H7 (cell line): ENCODE measurements around the gene CXADR. TPM values are rescaled to one million over a fixed set of nuclear protein-coding genes. Genes with fewer than 3 reads are reported as not detected.
A peak's percentile ranks its signal among the peaks of the same experiment; 100 is the strongest.

ENCODE experiments used
- DNase-seq: peaks from one replicate; pipeline ENCODE4 v3.0.0; 2012
- H3K27me3 ChIP-seq: 2 replicates; pipeline ENCODE4 v1.6.0; 2011; ENCODE audit warnings: mild to moderate bottlenecking, low read length; ENCODE audit not compliant: control insufficient read depth, insufficient read depth
- H3K36me3 ChIP-seq: replicated peaks from 2 replicates; pipeline ENCODE4 v1.5.1; 2011; ENCODE audit warnings: low read length; ENCODE audit not compliant: control insufficient read depth, insufficient read depth
- H3K4me3 ChIP-seq: 2 replicates; pipeline ENCODE4 v1.5.1; 2011; ENCODE audit warnings: low read depth, mild to moderate bottlenecking, control low read depth, low read length, moderate library complexity; ENCODE audit not compliant: insufficient read depth
- total RNA-seq: library from RNA; depleted of rRNA; stranded (reverse); fragments of >200 nt; shearing (Covaris generic); gene quantifications from 2 replicates; pipeline ENCODE4 v1.2.3, GENCODE V29; 2014

CXADR gene
- total RNA-seq, 1 experiment from 2014 or later, result 96.2 TPM

DNA sequence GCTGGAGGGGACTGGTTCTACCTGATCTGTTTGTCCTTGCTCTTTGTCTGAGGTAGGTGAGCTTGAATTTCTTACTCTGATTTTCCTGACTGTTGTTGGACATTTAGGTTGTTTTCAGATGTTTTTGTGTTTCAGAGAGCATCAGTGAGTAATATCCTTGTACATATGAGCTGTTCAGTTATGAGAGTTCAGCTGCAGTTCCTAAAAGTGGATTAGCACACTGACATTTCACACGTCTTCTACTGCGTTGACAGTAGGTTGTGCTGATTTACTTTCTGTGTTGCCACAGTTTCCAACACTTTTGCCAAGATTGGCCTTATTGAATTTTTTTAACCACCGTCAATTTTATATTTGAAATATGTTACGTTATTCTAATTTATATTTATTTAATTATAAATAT is 27.7 kb downstream of the CXADR start:
- H3K4me3 ChIP-seq, result no peak overlapping the region
- no peaks in the 10 kb centered on the region for H3K27me3 ChIP-seq
- no peak for DNase-seq
- no peaks in the 10 kb centered on the region for H3K36me3 ChIP-seq

DNA sequence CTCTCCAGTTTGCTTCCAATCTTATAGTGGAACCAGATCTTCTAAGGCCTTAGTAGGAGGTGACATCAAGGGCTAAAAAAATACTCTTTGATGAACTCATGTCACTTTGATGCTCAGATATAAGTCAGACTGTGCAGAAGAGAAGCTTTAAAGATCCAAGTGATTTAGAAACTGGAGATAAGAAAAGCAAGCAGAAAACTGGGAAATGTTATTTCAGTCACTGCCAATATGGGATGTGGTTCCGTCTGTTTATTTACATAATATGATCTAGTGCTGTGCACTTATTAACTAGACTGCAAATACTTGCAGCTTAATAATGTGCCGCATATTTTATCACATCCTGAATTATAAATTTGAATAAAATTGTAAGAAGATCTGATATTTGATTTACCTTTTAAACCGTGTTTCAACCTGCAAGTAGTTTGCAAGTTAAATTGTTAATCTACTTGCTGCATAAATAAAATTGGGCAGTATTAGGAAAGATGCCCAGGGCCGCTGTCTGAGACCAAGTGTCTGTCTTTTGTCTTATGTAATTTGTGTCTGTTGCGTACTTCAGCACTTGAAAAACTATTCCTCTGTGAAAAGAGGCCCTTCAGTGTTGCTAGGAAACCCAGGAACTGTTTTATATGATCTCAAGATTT is 29.6 kb downstream of the CXADR start:
- no peak for DNase-seq
- Histone ChIP-seq H3K36me3 (peaks cover 4% of the 10 kb centered on the region; the same call in 1 of the 2 replicates), H3K27me3 (no peaks in the 10 kb centered on the region), H3K4me3 (no peak overlapping the region)

DNA sequence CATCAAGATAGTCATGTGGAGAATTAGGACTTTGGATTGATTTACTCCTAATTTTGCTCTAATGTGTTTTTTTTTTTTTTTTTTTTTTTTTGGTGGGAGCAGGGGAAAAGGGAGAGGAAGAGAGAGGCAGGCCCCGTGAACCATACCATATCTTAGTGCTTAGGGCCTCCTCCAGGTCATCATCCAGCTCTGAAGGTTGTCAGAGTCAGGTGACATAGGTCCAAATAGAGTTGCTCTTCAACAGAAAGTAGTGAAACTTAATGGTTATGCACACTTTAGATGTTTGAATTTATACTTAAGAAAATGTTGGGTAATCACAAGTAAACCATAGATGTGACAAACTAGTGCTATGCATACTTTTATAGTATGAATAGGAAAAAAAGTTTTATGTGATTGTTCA is 32.2 kb downstream of the CXADR start:
- H3K4me3 ChIP-seq, result no peak overlapping the region
- H3K27me3 ChIP-seq, result no peaks in the 10 kb centered on the region
- DNase-seq, result no peak
- H3K36me3 ChIP-seq, result peaks cover 13% of the 10 kb centered on the region

DNA sequence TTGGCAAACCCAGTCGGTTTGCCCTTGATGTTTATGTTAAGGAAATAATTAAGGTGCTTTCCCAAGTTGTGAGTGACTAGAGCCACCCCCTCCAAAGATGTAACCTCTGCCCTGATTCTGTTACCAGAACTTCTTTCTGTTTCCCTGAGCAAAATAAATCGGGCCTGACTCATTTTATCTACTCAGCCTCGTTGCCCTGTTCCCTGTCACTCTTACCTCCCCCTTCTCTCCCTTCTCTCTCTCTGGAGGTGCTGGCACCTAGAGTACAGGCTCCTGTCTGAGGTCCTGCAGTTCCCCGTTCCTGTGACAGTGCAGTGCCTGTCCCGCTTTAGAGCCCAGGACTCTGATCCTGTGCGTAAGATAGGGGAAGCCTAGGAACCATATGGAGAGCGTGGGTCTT is 35.4 kb downstream of the CXADR start:
- no peaks in the 10 kb centered on the region for H3K27me3 ChIP-seq
- H3K36me3 ChIP-seq, result peaks cover 16% of the 10 kb centered on the region
- H3K4me3 ChIP-seq, result no peak overlapping the region
- DNase-seq, result no peak

DNA sequence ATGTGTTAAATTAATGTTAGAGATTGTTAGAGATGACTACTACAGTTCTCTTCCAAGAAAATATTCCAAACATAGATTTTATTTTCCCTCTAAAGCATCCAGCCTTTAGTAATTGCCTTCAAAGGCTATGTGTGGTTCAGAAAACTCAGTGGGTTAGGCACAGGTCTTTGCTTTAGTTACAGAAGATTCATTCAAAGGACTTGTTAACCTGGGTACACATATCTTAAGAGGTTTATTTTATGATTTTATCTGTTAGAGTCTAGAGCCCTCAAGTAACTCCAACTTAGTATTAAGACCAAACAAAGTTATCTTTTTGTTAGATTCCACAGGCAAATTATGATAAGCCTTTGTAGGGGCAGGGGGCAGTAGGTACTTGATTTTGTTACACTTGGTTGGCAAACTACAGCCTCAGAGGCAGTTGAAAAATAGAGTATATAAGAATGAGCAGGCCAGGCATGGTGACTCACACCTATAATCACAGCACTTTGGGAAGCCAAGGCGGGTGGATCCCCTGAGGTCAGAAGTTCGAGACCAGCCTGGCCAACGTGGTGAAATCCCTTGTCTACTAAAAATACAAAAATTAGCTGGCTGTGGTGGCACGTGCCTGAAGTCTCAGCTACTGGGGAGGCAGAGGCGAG is 37.9 kb downstream of the CXADR start:
- H3K36me3 ChIP-seq, result peaks cover 18% of the 10 kb centered on the region

DNA sequence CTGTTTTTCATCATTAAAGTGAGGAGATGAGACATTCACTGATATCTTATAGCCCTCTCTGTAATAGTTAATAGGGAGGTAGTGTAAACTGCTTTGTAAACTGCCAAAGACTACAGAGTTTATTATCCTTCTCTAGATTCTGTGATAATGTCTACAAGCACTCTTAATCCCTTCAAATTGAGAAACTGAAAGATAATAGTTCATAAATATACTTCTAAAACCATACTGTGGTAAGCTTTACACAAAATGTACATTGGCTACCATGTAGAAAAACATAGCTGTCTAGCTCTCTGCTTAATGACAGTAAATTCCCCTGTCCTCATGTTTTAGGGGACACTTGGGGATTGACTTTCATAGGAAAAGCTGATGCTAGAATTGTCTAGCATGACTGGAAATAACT is 39.6 kb downstream of the CXADR start:
- H3K36me3 ChIP-seq, result peaks cover 14% of the 10 kb centered on the region
- no peak for DNase-seq
- H3K4me3 ChIP-seq, result no peak overlapping the region

More for the DNA sequence above, 37.9 kb downstream of the CXADR start:
- no peak for DNase-seq
- Histone ChIP-seq H3K4me3 (no peak overlapping the region), H3K27me3 (no peaks in the 10 kb centered on the region)

DNA sequence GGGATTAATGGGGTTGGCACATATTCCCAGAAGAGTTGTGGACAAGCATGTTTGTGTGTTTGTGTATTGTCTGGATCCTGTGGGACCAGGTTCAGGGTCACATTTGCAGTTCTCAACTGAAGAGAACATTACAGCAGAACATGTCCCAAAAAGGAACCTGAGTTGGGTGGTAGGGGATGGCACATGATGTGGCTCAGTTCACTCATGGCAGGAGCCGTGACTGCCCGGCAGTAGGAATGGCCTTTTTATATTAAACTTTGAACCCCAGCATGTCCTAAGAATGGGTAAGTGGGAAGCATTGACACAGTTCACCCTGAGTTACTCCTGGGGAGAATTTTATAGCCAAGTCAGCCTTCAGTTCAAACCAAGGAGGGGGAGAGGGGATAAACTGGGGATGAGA is 41.3 kb downstream of the CXADR start:
- H3K36me3 ChIP-seq, result peaks cover 13% of the 10 kb centered on the region
- peak; percentile 14 for DNase-seq
- H3K4me3 ChIP-seq, result no peak overlapping the region
- H3K27me3 ChIP-seq, result no peaks in the 10 kb centered on the region

More for the DNA sequence above, 39.6 kb downstream of the CXADR start:
- no peaks in the 10 kb centered on the region for H3K27me3 ChIP-seq

DNA sequence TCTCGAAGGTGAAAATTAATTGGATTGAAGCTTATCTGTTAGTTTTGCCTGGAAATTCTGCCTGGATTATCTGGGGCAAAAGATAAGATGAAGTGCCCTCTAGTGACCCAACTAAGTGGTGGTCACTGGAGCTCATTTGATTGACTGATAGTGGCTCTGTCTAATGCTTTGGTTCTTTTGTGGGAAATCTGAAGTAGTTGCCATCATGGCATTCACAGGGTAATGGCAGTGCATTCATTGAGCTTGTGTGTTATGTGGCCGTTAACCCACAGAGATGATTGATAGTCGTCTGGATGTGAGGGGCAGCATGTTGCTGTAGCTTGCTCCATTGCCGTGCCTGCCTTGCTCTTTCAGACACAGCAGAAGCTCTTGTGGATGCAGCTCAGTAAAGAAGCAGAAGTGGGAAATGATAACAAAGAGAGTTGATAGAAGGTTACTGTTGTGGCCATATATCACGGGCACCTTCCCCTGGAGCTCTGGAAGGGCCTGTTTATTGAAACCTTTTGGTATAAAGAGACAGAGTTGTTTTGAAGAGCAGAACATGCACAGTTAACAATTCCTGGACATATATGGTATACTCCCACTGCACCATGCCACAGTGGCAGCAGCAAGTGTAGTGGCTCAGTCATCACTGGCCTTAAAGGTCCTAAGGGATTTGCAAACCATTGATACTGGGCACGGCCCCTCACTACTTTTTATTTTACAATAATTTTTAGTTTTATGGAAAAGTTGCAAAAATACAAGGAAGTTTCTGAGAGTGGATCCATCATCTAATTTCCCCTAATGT is 42.0 kb downstream of the CXADR start:
- peak; percentile 26 for DNase-seq
- no peak overlapping the region for H3K4me3 ChIP-seq
- no peaks in the 10 kb centered on the region for H3K27me3 ChIP-seq
- H3K36me3 ChIP-seq, result peaks cover 14% of the 10 kb centered on the region

DNA sequence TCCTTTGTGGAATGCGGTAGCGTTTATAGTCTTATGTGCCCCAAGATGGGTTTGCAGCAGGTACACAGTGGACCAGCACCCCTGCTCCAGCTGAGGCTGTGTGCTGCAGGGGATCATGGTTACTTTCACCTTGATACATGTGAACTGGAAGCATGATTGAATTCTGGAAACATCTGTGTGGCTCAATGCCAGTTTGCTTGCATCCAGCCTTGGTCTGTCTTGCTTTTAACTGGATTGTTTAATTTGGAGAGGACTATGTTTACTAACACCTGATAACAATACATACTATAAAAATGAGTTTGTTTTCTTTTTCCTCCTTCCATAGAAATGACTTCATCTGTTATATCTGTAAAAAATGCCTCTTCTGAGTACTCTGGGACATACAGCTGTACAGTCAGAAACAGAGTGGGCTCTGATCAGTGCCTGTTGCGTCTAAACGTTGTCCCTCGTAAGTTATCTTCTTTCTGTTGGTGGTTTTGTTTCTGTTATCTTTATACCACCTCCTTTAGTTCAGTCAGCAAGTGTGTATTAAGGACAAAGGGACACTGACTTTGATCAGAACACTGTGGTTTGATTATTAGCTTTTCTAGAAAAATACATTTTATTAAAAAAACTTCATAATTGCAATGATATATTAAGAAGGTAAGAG is 47.7 kb downstream of the CXADR start:
- H3K27me3 ChIP-seq, result no peaks in the 10 kb centered on the region
- DNase-seq, result no peak
- no peak overlapping the region for H3K4me3 ChIP-seq

DNA sequence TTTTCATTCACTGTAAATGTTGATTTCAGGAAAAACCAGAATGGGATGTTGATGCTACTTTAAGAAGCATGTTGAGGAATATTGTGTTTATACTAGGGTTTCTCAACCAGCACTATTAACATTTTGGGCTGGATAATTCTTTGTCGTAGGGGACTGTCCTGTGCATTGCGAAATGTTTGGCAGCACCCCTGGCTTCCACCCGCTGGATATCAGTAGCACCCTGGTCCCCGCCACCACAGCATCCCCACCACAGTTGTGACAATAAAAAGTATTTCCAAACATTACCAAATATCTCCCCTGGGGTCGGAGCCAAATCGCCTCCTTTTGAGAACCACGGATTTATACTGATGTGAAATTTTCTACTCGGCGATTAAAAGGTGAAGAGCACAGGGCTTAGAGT is 57.9 kb downstream of the CXADR start:
- Histone ChIP-seq H3K4me3 (no peak overlapping the region), H3K36me3 (no peaks in the 10 kb centered on the region; the same call in 1 of the 2 replicates), H3K27me3 (no peaks in the 10 kb centered on the region)
- DNase-seq, result no peak

More for the DNA sequence above, 47.7 kb downstream of the CXADR start:
- peaks cover 25% of the 10 kb centered on the region for H3K36me3 ChIP-seq

DNA sequence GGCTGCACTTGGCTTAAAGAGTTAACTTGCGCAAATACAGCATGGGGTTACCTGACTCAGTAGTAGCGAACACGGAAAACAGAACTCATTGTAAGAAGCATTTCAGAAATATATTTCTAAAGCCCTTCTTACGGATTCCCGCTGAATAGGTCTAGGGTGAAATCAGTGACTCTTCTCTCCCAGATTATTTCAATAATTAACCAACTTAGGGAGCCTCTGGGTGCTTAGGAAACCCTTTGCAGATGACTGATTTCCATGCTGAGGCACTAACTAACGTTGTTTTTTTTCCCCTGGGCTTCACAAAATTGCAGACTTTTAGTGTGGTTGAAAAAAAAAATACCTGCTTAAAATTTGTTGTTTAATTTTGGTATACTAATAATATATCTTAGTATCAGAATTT is 59.6 kb downstream of the CXADR start:
- no peaks in the 10 kb centered on the region; the same call in 1 of the 2 replicates for H3K36me3 ChIP-seq
- no peak overlapping the region for H3K4me3 ChIP-seq
- no peaks in the 10 kb centered on the region for H3K27me3 ChIP-seq
- DNase-seq, result no peak

DNA sequence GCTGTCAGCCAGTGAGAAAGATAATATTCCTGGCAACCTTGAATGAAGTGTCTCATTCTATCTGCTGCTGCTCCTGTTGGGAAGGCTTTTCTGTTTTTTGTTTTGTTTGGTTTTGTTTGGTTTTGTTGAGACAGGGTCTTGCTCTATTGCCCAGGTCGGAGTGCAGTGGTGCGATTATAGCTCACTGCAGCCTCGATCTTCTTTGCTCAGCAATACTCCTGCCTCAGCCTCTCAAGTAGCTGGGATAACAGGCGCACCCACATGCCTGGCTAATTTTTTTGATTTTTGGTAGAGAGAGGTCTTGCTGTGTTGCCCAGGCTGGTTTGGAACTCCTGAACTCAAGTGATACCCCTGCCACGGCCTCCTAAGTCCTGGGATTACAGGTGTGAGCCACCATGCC is 62.2 kb downstream of the CXADR start:
- DNase-seq, result no peak
- Histone ChIP-seq H3K27me3 (no peaks in the 10 kb centered on the region), H3K4me3 (no peak overlapping the region), H3K36me3 (no peaks in the 10 kb centered on the region; the same call in 1 of the 2 replicates)

DNA sequence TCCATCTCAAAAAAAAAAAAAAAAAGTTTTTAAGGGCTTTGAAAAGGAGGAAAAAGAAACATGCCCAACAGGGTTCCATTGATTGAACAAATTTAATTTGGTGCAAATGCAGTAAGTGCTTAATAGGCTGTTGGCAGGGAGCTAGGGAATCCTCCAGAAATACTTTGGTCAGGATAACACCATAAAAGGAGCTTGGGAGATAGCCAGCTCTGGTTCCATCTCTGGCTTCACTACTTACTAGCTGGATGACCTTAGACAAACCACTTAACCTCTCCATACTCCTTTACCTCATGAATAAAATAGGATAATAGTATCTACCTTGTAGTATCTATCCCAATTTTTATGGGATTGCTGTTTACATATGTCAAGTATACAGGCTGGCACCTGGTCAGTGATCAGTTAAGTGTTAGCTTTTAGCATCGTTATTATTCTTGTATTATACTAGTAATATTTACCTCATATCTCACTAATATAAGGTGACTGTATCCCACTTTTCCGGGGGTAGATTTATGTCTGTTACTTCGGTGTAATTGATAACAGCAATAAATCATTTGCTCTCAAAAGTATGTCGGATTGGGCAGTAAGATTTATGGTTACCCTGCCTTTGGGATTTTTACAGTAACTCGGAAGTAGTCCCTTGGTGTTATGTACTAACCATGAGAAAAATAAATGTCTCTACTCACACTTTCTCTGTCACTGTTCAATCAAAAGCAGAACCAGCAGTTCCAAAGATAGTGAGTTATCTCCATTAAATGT is 63.4 kb downstream of the CXADR start:
- Histone ChIP-seq H3K36me3 (no peaks in the 10 kb centered on the region; the same call in 1 of the 2 replicates), H3K27me3 (no peaks in the 10 kb centered on the region), H3K4me3 (no peak overlapping the region)
- DNase-seq, result no peak

DNA sequence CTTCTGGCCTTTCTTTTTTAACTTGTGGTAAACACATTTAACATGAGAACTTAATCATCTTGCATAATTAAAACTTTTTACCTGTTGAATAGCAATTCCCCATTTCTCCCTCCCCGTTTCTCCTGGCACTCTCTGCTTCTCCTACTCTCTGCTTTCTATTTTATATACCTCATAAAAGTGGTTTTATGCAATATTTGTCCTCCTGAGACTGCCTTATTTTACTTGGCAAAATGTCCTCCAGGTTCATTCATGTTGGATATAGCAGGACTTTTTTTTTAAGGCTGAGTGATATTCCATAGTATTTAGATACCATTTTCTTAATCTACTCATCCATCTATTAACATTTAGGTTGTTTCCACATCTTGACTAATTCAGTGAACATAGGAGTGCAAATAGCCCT is 64.9 kb downstream of the CXADR start:
- Histone ChIP-seq H3K36me3 (no peaks in the 10 kb centered on the region), H3K4me3 (no peak overlapping the region), H3K27me3 (no peaks in the 10 kb centered on the region)
- DNase-seq, result no peak
